Mesendoderm (in vitro differentiated cells): ENCODE data around the gene COPG2.

Experiments used
- DNase-seq: peaks from one replicate; pipeline ENCODE4 v3.0.0; 2013
- H2AK5ac ChIP-seq: 2 replicates; pipeline ENCODE4 v1.6.1; 2013; ENCODE audit warnings: low read length, inconsistent platforms
- H2BK120ac ChIP-seq: 2 replicates; pipeline ENCODE4 v1.6.1; 2013; ENCODE audit warnings: low read depth, mild to moderate bottlenecking, low read length, moderate library complexity, mixed read lengths
- H2BK15ac ChIP-seq: replicated peaks from 2 replicates; pipeline ENCODE4 v1.6.1; 2013; ENCODE audit warnings: low read depth, mild to moderate bottlenecking, moderate library complexity
- H2BK5ac ChIP-seq: 2 replicates; pipeline ENCODE4 v1.6.1; 2013; ENCODE audit warnings: low read length, inconsistent platforms
- H3K18ac ChIP-seq: 2 replicates; pipeline ENCODE4 v1.6.1; 2013; ENCODE audit warnings: mild to moderate bottlenecking, low read length, mixed read lengths
- H3K23ac ChIP-seq: one replicate; pipeline ENCODE4 v1.6.1; 2013; ENCODE audit warnings: low read length
- H3K27ac ChIP-seq: 2 replicates; pipeline ENCODE4 v1.5.1; 2013; ENCODE audit warnings: low read depth, mild to moderate bottlenecking, inconsistent platforms, low read length, moderate library complexity
- H3K27me3 ChIP-seq: 2 replicates; pipeline ENCODE4 v1.6.1; 2013; ENCODE audit warnings: low read length, control low read depth, mild to moderate bottlenecking, inconsistent platforms; ENCODE audit not compliant: insufficient read depth, poor library complexity
- H3K36me3 ChIP-seq: 2 replicates; pipeline ENCODE4 v1.6.1; 2013; ENCODE audit warnings: low read length, inconsistent platforms; ENCODE audit not compliant: control insufficient read depth, insufficient read depth
- H3K4ac ChIP-seq: one replicate; pipeline ENCODE4 v1.6.1; 2013; ENCODE audit warnings: low read depth, mild to moderate bottlenecking, low read length, moderate library complexity
- H3K4me1 ChIP-seq: 2 replicates; pipeline ENCODE4 v1.6.1; 2013; ENCODE audit warnings: low read depth, low read length, inconsistent platforms; ENCODE audit not compliant: control insufficient read depth
- H3K4me2 ChIP-seq: 2 replicates; pipeline ENCODE4 v1.6.1; 2013; ENCODE audit warnings: low read length
- H3K4me3 ChIP-seq: 2 replicates; pipeline ENCODE4 v1.5.1; 2013; ENCODE audit warnings: mild to moderate bottlenecking, low read length
- H3K56ac ChIP-seq: one replicate; pipeline ENCODE4 v1.6.1; 2013; ENCODE audit warnings: low read length
- H3K79me1 ChIP-seq: 2 replicates; pipeline ENCODE4 v1.6.1; 2013; ENCODE audit warnings: low read length, inconsistent platforms
- H3K79me2 ChIP-seq: 2 replicates; pipeline ENCODE4 v1.6.1; 2013; ENCODE audit warnings: mild to moderate bottlenecking, low read length; ENCODE audit not compliant: control insufficient read depth, insufficient read depth
- H3K9ac ChIP-seq: 2 replicates; pipeline ENCODE4 v1.6.1; 2013; ENCODE audit warnings: low read length, inconsistent platforms
- H4K5ac ChIP-seq: one replicate; pipeline ENCODE4 v1.6.1; 2013; ENCODE audit warnings: low read length
- H4K8ac ChIP-seq: one replicate; pipeline ENCODE4 v1.6.1; 2013; ENCODE audit warnings: low read depth, mild to moderate bottlenecking, control low read depth, low read length, moderate library complexity
- WGBS: extraction: QIAGEN DNeasy Blood & Tissue Kit; methylation state at CpG from one replicate; pipeline ENCODE4 v1.1.7; 2013; ENCODE audit warnings: low lambda C conversion rate, missing lambda C conversion rate; ENCODE audit not compliant: insufficient coverage; ENCODE audit errors: extremely low coverage; 5-methylcytosine and 5-hydroxymethylcytosine counted together

Gene COPG2

GRCh38 chr7:130492523-130493274 lies 175.8 kb downstream of the COPG2 start:
- WGBS: no CpG with 5 or more reads among the region's 50 CpGs
- H3K79me2 ChIP-seq: peaks cover 15% of the 10 kb centered on the region
- peaks cover 3% of the 10 kb centered on the region for H3K4me1 ChIP-seq
- peak overlapping the region; percentile 26 for H3K9ac ChIP-seq
- peak overlapping the region; percentile 15 for H3K4me3 ChIP-seq
- H3K18ac ChIP-seq: no peak overlapping the region
- H3K27me3 ChIP-seq: peaks cover 6% of the 10 kb centered on the region
- peak overlapping the region; percentile 37 for H3K56ac ChIP-seq
- no peak overlapping the region for H3K4ac ChIP-seq
- H2AK5ac ChIP-seq: no peak overlapping the region
- peaks cover 9% of the 10 kb centered on the region for H3K79me1 ChIP-seq
- no peak overlapping the region for H2BK120ac ChIP-seq
- H2BK15ac ChIP-seq: no peak overlapping the region
- H3K23ac ChIP-seq: no peak overlapping the region
- peak overlapping the region; percentile 51 for H3K4me2 ChIP-seq
- no peak for DNase-seq
- H4K8ac ChIP-seq: no peak overlapping the region
- no peak overlapping the region for H3K27ac ChIP-seq
- H2BK5ac ChIP-seq: no peak overlapping the region
- H4K5ac ChIP-seq: no peak overlapping the region
- no peaks in the 10 kb centered on the region for H3K36me3 ChIP-seq

GRCh38 chr7:130491841-130492522 lies 176.6 kb downstream of the COPG2 start, which contains the start of gene MEST:
MEST (plus strand) TSS chr7:130492085; CDS start chr7:130492314, 229 bp downstream.
- Histone ChIP-seq H3K9ac (peak within 1 kb of the TSS; percentile 59), H3K79me1 (peaks cover 11% of the 10 kb centered on the region), H3K4me3 (peak within 1 kb of the TSS; percentile 15), H3K27me3 (peaks cover 6% of the 10 kb centered on the region), H3K23ac (no peak within 1 kb of the TSS), H3K4me2 (peak within 1 kb of the TSS; percentile 59), H4K5ac (no peak within 1 kb of the TSS), H3K27ac (no peak within 1 kb of the TSS), H3K18ac (no peak within 1 kb of the TSS), H3K56ac (peak within 1 kb of the TSS; percentile 69), H2BK120ac (no peak within 1 kb of the TSS), H4K8ac (no peak within 1 kb of the TSS), H3K4me1 (peaks cover 3% of the 10 kb centered on the region), H3K4ac (no peak within 1 kb of the TSS), H2BK5ac (no peak within 1 kb of the TSS), H2BK15ac (no peak within 1 kb of the TSS), H2AK5ac (no peak within 1 kb of the TSS), H3K36me3 (no peaks in the 10 kb centered on the region), H3K79me2 (peaks cover 17% of the 10 kb centered on the region)
- no peak for DNase-seq
- WGBS: no CpG with 5 or more reads among the region's 71 CpGs

- no peak overlapping the region for H3K4ac ChIP-seq
- H3K4me2 ChIP-seq: peak overlapping the region; percentile 59
- H2BK15ac ChIP-seq: no peak overlapping the region
- H4K8ac ChIP-seq: no peak overlapping the region
- no peak overlapping the region for H2AK5ac ChIP-seq
- H3K23ac ChIP-seq: no peak overlapping the region
- peaks cover 11% of the 10 kb centered on the region for H3K79me1 ChIP-seq
- H3K79me2 ChIP-seq: peaks cover 19% of the 10 kb centered on the region
- peak overlapping the region; percentile 9 for H3K4me3 ChIP-seq
- no peak for DNase-seq
- no peak overlapping the region for H2BK120ac ChIP-seq
- peaks cover 6% of the 10 kb centered on the region for H3K27me3 ChIP-seq
- H3K36me3 ChIP-seq: no peaks in the 10 kb centered on the region
- H3K9ac ChIP-seq: peak overlapping the region; percentile 59
- peak overlapping the region; percentile 69 for H3K56ac ChIP-seq
- WGBS: no CpG with 5 or more reads among the region's 62 CpGs
- no peak overlapping the region for H3K18ac ChIP-seq
- H3K4me1 ChIP-seq: peaks cover 3% of the 10 kb centered on the region
- no peak overlapping the region for H3K27ac ChIP-seq
- H2BK5ac ChIP-seq: no peak overlapping the region
- H4K5ac ChIP-seq: no peak overlapping the region
These were observed 177.4 kb downstream of the COPG2 start for GRCh38 chr7:130490888-130491804.

- Histone ChIP-seq H3K4me3 (no peak overlapping the region), H3K4me1 (peaks cover 3% of the 10 kb centered on the region), H3K79me1 (peaks cover 11% of the 10 kb centered on the region), H3K4ac (peak overlapping the region; percentile 21), H3K27me3 (peaks cover 6% of the 10 kb centered on the region), H3K36me3 (no peaks in the 10 kb centered on the region), H2BK15ac (no peak overlapping the region), H3K56ac (peak overlapping the region; percentile 57), H3K23ac (no peak overlapping the region), H2BK120ac (no peak overlapping the region), H3K4me2 (peak overlapping the region; percentile 22), H3K79me2 (peaks cover 19% of the 10 kb centered on the region), H4K8ac (peak overlapping the region; percentile 29), H2BK5ac (no peak overlapping the region), H2AK5ac (no peak overlapping the region), H3K9ac (peak overlapping the region; percentile 52), H3K27ac (no peak overlapping the region), H4K5ac (no peak overlapping the region), H3K18ac (no peak overlapping the region)
- no CpG with 5 or more reads among the region's 21 CpGs for WGBS
- DNase-seq: peak; percentile 64
These were observed 178.2 kb downstream of the COPG2 start for GRCh38 chr7:130490311-130490791.

- no peak for DNase-seq
- H4K5ac ChIP-seq: no peak overlapping the region
- H3K4me3 ChIP-seq: no peak overlapping the region
These were observed 179.2 kb downstream of the COPG2 start for GRCh38 chr7:130489140-130489983.

More at GRCh38 chr7:130489140-130489983, 179.2 kb downstream of the COPG2 start:
- Histone ChIP-seq H3K27ac (no peak overlapping the region), H3K79me2 (peaks cover 14% of the 10 kb centered on the region), H3K27me3 (peaks cover 6% of the 10 kb centered on the region), H3K56ac (peak overlapping the region; percentile 9), H2AK5ac (no peak overlapping the region), H3K9ac (peak overlapping the region; percentile 5), H3K4me2 (no peak overlapping the region), H4K8ac (no peak overlapping the region), H3K18ac (no peak overlapping the region), H2BK15ac (no peak overlapping the region), H2BK120ac (no peak overlapping the region), H3K4me1 (peaks cover 3% of the 10 kb centered on the region), H3K4ac (no peak overlapping the region), H3K36me3 (no peaks in the 10 kb centered on the region), H3K23ac (no peak overlapping the region), H2BK5ac (no peak overlapping the region), H3K79me1 (peaks cover 11% of the 10 kb centered on the region)
- no CpG with 5 or more reads among the region's 10 CpGs for WGBS
